ENCODE results near the gene CR1.
"Not testable (repeated sequence)": the region's sequence is repeated elsewhere in the genome, so short reads cannot be mapped to it uniquely, and the experiment has no call there.

Gene CR1

DNA sequence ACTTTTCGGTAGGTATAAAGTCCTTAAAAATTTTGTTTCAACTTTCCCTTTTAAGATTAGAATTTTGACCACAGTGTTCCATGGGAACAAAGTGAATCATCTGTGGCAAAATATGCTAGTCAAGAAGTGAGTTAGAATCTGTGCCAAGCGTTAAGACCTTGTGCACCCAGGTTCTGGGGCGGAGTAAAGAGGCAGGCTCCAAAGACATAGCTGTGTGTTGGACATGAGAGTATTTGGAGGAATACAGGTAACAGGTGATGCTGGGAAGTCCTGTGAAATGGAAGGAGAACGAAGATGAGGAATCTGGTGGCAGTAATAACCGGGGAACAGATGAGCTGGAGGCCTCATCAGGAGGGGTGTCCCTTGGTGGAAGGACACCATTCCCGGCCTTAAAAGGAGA, 138.3 kb downstream of the CR1 start:
- DNase-seq (ENCODE audit: extremely low spot score, insufficient read length, low read depth); FAIRE-seq: not testable (repeated sequence)

DNA sequence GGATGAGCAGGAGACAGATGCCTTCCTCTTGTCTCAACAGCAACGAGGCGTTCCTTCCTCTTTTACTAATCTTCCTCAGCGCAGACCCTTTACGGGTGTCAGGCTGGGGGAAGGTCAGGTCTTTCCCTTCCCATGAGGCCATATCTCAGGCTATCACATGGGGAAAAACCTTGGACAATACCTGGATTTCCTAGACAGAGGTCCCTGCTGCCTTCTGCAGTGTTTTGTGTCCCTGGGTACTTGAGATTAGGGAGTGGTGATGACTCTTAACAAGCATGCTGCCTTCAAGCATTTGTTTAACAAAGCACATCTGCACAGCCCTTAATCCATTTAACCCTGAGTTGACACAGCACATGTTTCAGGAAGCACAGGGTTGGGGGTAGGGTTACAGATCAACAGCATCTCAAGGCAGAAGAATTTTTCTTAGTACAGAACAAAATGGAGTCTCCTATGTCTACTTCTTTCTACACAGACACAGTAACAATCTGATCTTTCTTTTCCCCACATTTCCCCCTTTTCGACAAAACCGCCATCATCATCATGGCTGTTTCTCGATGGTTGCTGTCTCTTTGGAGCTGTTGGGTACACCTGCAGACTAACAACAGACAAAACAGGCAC, 139.7 kb downstream of the CR1 start:
- not testable (repeated sequence) for DNase-seq (ENCODE audit: extremely low spot score, insufficient read length, low read depth); FAIRE-seq

DNA sequence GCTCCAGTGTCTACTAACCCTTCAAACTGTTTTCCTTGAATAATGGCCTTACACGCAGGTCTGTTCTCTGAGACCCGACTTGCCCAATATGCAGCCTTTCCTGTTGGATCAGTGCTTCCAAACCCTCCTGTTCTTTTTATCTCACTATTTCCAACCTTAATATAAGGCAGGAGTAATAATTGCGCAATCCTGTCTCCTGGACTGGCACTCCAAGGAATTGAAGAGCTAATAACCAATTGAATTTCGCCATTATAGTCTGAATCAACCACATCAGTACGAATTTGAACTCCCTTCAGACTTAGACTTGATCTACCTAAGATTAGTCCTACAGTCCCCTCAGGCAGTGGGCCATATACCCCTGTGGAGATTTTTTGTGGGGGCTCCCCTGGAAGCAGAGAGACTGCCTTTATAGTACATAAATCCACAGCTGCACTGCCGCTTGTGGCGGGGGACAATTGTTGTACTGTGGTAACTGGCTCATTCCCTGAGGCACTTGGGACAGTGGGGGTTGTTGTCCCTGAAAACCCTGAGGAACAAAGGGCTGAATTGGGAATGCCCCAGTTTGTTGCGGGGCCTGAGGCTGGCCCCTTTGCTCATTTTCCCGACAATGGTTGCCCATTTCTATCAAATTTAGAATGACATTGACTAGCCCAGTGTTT, 142.7 kb downstream of the CR1 start:
- DNase-seq (ENCODE audit: extremely low spot score, insufficient read length, low read depth): not testable (repeated sequence)

DNA sequence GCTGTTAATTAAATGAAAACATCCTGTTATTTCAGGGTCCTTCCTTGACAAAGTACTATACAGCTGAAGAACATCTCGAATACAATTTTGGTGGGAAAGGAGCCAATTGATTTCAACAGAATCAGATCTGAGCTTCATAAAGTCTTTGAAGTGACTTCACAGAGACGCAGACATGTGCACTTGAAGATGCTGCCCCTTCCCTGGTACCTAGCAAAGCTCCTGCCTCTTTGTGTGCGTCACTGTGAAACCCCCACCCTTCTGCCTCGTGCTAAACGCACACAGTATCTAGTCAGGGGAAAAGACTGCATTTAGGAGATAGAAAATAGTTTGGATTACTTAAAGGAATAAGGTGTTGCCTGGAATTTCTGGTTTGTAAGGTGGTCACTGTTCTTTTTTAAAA, 143.4 kb downstream of the CR1 start:
- not testable (repeated sequence) for DNase-seq (ENCODE audit: extremely low spot score, insufficient read length, low read depth); FAIRE-seq

More for the DNA sequence above, 142.7 kb downstream of the CR1 start:
- FAIRE-seq: not testable (repeated sequence)

DNA sequence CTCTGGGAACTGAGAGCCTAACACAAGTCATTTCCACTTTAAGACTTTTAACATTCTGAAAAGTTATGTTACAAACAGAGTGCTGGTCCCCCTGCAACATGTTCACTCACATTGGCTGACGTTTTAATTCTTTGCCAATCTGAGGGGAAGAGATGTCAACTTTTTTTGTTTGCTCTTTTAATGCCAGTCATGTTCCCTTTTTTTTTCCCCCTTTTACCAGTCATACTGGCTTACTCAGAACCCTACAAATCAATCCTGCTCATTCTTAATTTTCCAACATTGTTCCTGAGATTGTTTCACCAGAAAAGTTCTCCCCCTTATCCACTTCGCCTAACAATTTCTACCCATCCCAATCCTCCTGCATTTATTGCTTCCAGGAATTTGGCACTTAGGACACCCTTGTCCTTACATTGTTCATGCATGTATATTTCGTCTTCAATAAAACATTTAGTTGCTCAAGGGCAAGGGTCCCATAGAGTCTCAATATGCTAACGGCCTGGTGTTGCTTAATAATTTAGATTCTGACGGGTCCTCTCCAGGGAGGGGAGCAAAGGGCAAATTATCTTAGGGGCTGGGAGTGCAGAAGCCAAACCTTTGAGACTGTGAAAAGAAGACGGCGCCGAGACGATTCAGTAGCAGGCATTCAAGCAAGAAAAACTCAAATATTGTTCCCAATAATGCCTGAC, 148.4 kb downstream of the CR1 start:
- DNase-seq (ENCODE audit: extremely low spot score, insufficient read length, low read depth): no peak
- no peak for FAIRE-seq

DNA sequence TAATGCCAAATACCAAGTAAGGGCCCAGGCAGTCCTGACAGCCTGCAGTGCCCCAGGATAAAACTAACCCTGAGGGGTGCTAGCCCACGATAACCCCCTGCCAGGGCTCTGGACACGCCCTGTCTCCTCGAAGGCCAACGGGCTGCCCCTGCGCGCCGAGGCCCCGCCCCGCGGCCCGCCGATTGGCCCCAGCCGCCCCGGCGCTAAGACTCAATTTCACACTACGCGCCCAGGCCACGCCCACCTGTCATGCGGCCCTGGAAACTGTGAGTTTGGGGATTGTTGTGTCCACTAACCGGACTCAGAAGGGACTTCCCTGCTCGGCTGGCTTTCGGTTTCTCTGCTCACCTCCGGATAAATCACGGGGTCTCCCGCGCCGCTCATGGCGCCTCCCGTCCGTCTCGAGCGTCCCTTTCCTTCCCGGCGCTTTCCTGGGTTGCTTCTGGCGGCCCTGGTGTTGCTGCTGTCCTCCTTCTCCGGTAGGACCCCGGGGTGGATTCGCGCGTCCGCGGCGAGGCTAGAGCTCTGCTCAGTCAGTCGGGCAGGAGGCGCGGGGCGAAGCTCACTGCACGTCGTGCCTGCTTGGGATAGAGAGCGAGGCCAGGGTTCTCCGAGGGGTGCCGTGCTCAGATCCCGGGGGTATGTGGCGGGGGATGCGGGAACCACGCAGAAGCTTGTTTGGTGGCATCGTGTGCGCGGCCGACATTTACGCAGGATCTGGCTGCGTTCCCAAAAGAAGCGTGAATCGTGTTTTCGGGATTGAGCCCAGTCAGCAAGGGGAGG, 149.1 kb downstream of the CR1 start, which contains the start of gene CR1L:
CR1L (plus strand) TSS at position 282 of the 783 bp plus-strand sequence; CDS start at position 383, 101 bp downstream.
- peak; percentile 45 for DNase-seq (ENCODE audit: extremely low spot score, insufficient read length, low read depth)
- FAIRE-seq: peak; percentile 86

DNA sequence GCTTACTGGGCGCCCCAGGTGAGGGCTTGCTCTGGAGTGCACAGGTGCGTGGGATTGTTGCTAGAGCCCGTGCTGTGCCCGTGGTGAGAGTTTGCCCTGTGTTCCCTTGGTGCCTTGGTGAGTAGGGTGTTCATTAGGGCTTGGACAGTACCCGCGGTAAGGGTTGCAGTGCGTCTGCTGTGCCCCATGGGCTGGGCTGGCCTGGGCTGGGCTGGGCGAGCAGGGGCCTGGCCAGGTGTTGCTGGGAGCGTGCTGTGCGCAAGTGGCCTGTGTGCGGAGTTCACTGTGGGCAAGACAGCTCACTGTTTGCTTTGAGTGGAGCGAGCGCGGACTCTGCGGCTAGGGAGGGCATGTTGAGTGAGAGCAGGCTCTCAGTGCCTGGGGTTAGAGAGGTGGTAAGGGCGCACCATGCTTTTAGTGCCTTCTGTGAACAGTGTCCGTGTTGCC, 149.7 kb downstream of the CR1 start:
- no peak for DNase-seq (ENCODE audit: extremely low spot score, insufficient read length, low read depth)
- no peak for FAIRE-seq

DNA sequence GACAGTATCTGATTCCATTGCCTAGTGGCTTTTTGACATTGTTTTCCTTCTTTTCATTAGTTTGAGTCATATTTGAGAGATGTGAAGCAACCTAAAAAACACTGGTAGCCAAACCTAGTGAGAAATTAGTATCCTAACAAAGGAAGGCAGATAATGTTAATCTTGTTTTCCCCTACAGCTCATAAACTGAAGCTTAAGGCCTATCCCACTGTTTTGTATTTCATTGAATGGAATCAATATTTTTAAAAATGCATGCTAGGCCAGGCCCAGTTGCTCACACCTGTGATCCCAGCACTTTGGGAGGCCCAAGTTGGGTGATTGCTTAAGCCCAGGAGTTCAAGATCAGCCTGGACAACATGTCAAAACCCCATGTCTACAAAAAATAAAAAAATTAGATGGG, 150.2 kb downstream of the CR1 start:
- FAIRE-seq (no peak), DNase-seq (ENCODE audit: extremely low spot score, insufficient read length, low read depth) (no peak)

DNA sequence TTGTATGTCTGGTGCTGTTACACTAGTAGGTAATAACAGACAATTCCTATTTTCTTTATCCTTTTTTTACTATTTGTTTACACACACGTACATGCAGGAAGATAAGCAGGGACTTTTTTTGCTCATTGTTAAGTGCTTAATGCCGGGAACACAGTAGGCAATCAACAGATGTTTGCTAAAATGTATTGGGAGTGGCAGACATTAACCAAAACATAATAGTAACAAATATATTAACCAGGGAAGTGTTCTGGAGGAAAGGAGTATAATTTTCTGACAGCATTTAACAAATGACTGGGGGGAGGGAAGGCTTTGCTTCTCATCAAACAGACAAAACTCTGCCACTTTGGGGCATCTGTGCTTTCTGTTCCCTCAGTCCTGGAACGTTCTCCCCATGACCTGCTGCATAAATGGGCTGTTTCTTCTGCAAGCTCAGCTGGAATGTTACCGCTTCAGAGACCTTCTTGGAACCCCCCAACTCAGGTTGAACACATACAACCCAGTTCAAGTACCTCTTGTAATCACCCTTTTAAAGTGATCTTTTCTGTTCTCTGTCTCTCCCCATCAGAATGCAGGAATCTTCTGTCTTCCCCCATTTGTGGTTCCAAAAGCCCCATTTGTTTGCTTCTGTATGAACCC, 151.1 kb downstream of the CR1 start:
- DNase-seq (ENCODE audit: extremely low spot score, insufficient read length, low read depth): no peak
- FAIRE-seq: no peak

DNA sequence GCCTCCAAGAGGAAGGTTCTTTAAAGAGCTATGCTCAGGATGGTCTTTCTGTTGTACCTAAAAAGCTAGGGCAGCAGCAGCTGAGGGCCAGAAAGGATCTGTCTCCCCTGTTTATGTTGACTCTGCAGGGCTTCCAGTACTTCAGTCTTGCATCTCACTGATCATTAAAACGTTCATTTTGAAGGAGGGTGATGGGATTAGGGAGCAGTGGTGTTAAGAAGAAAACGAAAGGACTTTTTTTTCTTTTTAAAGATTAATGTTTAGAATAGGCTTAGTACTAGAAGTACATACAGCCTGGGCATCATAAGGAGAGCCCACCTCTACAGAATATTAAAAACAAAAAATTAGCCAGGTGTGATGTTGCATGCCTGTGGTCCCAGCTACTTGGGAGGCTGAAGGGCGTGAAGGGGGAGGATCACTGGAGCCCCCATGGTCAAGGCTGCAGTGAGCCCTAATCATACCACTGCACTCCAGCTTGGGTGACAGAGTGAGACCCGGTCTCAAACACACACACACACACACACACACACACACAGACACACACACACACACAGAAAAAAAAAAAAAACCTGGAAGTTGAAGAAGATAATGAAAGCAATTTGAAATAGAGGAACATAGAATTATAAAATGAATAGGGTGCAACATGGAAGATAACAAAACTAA, 151.8 kb downstream of the CR1 start:
- DNase-seq (ENCODE audit: extremely low spot score, insufficient read length, low read depth) (no peak), FAIRE-seq (no peak)

DNA sequence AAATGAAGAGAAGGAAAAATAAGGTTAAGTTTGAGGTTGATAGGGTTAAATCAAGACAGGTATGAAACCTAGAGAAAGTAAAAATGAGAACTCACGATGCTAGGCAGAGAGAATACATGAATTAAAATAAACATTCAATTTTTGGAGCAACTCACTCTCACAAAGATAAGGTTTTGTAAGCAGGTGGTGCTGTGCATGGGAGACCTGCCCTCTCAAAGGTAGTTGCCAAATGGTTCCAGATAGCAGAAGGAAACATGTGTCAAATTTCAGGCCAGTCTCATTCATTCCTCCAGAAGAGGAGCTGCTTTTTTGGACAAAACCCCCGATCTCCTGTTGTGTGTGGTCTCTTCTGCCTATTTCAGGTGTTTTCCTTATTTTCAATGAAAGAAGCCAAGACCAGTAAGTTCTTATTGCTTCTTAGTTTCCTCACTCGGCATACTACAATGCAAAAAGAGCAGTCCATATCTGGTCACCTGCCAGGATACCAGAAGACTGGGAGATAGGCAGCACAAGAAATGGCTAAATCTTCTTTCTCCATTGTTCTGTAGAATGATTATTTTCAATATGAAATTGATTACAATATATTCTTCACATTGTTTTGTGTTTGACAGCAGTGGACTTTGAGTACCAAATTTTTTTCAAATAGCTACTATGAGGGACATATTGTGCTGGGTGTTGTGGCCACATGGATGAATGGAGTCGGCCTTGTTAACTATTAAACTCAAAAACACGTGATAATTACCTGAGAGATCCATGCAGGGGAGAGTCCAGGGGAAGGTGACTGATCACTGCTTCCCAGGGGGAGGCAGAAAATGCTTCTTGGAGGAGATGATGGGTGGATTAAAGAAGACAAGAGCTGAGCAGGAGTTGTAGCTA, 152.6 kb downstream of the CR1 start:
- FAIRE-seq (no peak), DNase-seq (ENCODE audit: extremely low spot score, insufficient read length, low read depth) (no peak)

DNA sequence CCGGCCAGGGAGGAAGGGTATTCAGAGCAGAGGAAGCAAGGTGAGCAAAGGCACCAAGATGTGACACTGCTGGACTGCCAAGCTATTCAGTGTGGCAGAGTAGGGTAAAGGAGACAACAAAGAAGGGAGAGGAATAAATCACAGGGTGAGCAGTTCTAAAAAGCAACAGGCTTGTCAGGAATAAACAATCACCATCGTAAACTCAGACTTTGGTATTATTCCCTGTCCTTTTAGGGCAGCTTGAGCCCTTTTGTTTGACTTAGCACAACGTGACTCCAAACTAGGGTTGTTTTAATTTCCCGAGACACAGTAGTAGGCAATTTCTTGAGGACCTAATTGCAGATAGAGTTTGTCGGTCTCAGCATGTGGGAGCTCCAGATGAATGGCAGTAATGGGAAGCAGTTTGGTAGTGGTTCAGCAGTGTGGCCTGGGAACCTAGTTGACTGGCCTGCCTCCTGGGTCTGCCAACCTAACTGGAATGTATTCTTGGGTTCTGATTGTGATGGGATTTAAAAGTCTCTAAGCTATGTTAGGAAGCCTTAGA, 153.3 kb downstream of the CR1 start:
- FAIRE-seq (no peak), DNase-seq (ENCODE audit: extremely low spot score, insufficient read length, low read depth) (no peak)

DNA sequence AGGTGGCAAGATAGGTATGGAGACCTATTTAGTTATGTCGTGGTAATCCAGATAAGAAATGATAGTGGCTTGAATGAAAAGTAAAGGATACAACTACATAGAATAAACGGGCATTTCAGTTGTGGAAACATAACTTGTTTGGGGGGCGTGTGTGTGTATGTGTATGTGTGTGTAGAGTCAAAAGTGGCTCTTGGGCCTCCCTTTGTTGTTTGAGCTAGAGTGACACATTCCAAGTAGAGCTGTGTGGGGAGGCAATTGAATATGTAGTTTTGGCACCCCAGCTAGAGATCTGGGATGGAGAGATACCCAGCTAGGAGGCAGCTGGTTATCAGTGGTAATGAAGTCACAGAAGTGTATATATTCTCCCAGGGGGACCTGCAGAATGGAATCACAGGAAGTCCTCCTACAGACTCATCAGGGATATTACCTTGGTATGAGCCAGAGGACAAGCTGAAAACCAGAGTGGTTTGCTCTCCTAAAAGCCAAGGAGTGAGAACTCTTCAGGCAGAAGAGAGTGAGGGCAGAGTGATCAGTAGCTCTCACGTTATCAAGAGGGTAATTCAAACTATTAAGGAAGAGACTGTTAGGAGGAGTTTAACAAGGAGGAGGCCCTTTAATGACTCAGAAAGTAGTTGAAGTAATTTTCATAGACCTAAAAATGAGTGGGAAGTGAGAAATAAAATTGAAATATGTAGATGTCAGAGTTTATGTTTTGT, 154.1 kb downstream of the CR1 start:
- FAIRE-seq (no peak), DNase-seq (ENCODE audit: extremely low spot score, insufficient read length, low read depth) (no peak)

DNA sequence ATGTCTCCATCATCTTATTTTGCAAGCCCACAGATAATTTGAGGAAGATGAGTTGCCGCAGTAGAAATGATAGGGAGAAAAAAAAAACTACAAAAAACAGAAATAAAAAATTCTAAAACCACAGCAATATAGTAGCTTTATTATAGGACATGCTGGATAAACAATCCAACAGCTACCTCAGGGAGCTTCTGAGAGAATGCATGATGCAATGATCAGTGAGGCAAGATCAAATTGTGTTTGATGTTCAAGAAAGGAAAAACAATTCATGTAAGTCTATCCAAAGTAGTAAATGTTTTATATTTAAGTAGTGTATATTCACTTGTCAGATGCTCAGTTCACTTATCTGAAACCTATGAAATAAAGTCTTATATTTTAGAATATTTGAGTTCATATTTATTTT, 155.6 kb downstream of the CR1 start:
- DNase-seq (ENCODE audit: extremely low spot score, insufficient read length, low read depth) (no peak), FAIRE-seq (no peak)

DNA sequence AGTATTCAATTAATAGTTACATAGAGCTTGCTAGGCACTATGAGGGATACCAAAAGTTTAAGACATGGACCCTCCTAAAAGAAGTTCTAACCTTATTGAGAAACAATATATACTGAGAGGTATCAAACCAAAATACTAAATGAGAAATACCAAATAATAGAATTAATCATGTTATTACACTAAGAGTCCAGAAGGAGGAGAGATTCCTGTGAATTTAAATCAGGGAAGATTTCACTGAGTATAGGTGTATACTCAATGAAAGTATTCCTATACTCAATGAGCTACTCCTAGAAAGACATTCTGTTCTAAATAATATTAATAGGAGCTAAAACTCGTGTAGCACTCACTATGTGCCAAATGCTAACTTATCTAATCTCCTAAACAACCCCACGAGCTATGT, 158.4 kb downstream of the CR1 start:
- FAIRE-seq: no peak
- no peak for DNase-seq (ENCODE audit: extremely low spot score, insufficient read length, low read depth)

DNA sequence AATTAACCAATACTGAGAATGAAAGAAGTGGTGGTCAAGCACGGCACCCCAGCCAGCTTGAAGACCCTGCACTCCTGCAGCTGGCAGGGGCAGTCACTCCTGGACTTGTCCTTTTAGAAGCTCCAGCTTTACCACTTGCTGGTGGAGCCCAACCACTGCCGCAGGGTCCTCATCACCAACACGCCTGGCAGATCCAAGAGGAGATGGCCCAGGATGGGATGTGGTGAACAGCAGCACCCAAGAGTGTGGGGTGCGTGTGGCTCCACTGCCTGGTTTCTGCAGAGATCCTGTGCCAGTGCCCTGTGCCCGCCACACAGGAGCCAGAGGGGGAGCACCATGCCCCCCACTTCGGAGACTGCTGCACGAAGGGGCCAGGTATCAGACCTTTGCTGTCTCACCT, 162.5 kb downstream of the CR1 start:
- no peak for FAIRE-seq
- no peak for DNase-seq (ENCODE audit: extremely low spot score, insufficient read length, low read depth)

DNA sequence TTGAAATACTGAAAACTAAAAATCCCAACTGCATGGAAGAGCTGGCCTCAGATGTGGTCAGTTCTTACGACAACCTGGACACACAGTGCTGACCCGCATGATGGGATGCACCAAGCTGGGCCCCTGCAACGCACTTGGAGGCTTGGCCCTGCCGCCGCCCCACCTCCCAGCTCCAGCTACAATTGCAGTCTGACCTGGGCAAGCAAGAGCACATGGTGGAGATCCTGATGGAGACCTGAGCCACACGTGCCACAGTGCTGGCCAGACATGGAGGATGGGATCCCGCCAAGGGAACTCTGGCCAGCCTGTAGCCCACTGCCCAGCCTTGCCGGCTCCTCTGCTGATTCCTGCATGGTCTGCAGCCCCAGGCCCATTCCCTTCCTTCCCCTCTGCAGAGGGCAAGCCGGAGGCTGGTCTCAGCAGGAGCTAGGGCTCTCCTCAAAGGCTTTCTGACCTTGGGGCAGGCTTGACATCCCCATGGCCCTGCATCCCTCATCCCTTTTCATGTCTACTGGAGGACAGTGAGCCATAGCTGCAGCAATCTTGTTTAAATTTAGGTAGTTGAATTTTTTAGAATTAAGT, 163.0 kb downstream of the CR1 start:
- DNase-seq (ENCODE audit: extremely low spot score, insufficient read length, low read depth) (no peak), FAIRE-seq (no peak)

Measured in GM18507 (cell line).